ENCODE results near the gene SF3A1. TPM values are rescaled to one million over a fixed set of nuclear protein-coding genes. Genes with fewer than 3 reads are reported as not detected.
A peak's percentile ranks its signal among the peaks of the same experiment; 100 is the strongest.

Gene SF3A1
- total RNA-seq, 1 donor from 2014 or later, result 157 TPM

- H3K4me1 Mint-ChIP-seq (ENCODE audit: low read depth, unreplicated experiment), result peaks cover 7% of the 10 kb centered on the region
- H3K27me3 Mint-ChIP-seq (ENCODE audit: unreplicated experiment), result peaks cover 8% of the 10 kb centered on the region
Observed at GRCh38 chr22:30385942-30386341, 29.2 kb upstream of the SF3A1 start.

GRCh38 chr22:30383061-30383460, 26.4 kb upstream of the SF3A1 start:
- no peak for DNase-seq
- peaks cover 2% of the 10 kb centered on the region for H3K9me3 Mint-ChIP-seq (ENCODE audit: unreplicated experiment)
- H3K27ac Mint-ChIP-seq (ENCODE audit: unreplicated experiment), result no peak overlapping the region
- peaks cover 4% of the 10 kb centered on the region for H3K27me3 Mint-ChIP-seq (ENCODE audit: unreplicated experiment)
- H3K36me3 Mint-ChIP-seq (ENCODE audit: unreplicated experiment), result no peaks in the 10 kb centered on the region
- no peak overlapping the region for H3K4me3 Mint-ChIP-seq (ENCODE audit: unreplicated experiment)
- H3K4me1 Mint-ChIP-seq (ENCODE audit: low read depth, unreplicated experiment), result peaks cover 7% of the 10 kb centered on the region
- no peak for TF ChIP-seq CTCF (IDR thresholded peaks at IDR 0.05; ENCODE audit: partially characterized antibody, unreplicated experiment)

More at GRCh38 chr22:30385942-30386341, 29.2 kb upstream of the SF3A1 start:
- peaks cover 6% of the 10 kb centered on the region for H3K36me3 Mint-ChIP-seq (ENCODE audit: unreplicated experiment)
- DNase-seq, result no peak
- peaks cover 4% of the 10 kb centered on the region for H3K9me3 Mint-ChIP-seq (ENCODE audit: unreplicated experiment)
- H3K27ac Mint-ChIP-seq (ENCODE audit: unreplicated experiment), result peak overlapping the region; percentile 97
- TF ChIP-seq CTCF (IDR thresholded peaks at IDR 0.05; ENCODE audit: partially characterized antibody, unreplicated experiment), result no peak
- H3K4me3 Mint-ChIP-seq (ENCODE audit: unreplicated experiment), result peak overlapping the region; percentile 89

- peaks cover 2% of the 10 kb centered on the region for H3K9me3 Mint-ChIP-seq (ENCODE audit: unreplicated experiment)
- peaks cover 7% of the 10 kb centered on the region for H3K4me1 Mint-ChIP-seq (ENCODE audit: low read depth, unreplicated experiment)
- H3K4me3 Mint-ChIP-seq (ENCODE audit: unreplicated experiment), result no peak overlapping the region
- no peaks in the 10 kb centered on the region for H3K36me3 Mint-ChIP-seq (ENCODE audit: unreplicated experiment)
- TF ChIP-seq CTCF (IDR thresholded peaks at IDR 0.05; ENCODE audit: partially characterized antibody, unreplicated experiment), result no peak
- H3K27me3 Mint-ChIP-seq (ENCODE audit: unreplicated experiment), result peaks cover 4% of the 10 kb centered on the region
- DNase-seq, result no peak
- H3K27ac Mint-ChIP-seq (ENCODE audit: unreplicated experiment), result no peak overlapping the region
Observed at GRCh38 chr22:30382340-30382739, 25.6 kb upstream of the SF3A1 start.

GRCh38 chr22:30381264-30381663, 24.6 kb upstream of the SF3A1 start:
- Mint-ChIP-seq H3K4me1 (ENCODE audit: low read depth, unreplicated experiment) (peaks cover 4% of the 10 kb centered on the region), H3K27ac (ENCODE audit: unreplicated experiment) (no peak overlapping the region), H3K27me3 (ENCODE audit: unreplicated experiment) (peaks cover 3% of the 10 kb centered on the region), H3K36me3 (ENCODE audit: unreplicated experiment) (no peaks in the 10 kb centered on the region), H3K9me3 (ENCODE audit: unreplicated experiment) (peaks cover 2% of the 10 kb centered on the region), H3K4me3 (ENCODE audit: unreplicated experiment) (no peak overlapping the region)
- TF ChIP-seq CTCF (IDR thresholded peaks at IDR 0.05; ENCODE audit: partially characterized antibody, unreplicated experiment), result no peak
- DNase-seq, result no peak

GRCh38 chr22:30380011-30380410, 23.3 kb upstream of the SF3A1 start:
- H3K4me3 Mint-ChIP-seq (ENCODE audit: unreplicated experiment), result no peak overlapping the region
- H3K27me3 Mint-ChIP-seq (ENCODE audit: unreplicated experiment), result peaks cover 3% of the 10 kb centered on the region
- no peaks in the 10 kb centered on the region for H3K36me3 Mint-ChIP-seq (ENCODE audit: unreplicated experiment)
- DNase-seq, result no peak
- peaks cover 5% of the 10 kb centered on the region for H3K4me1 Mint-ChIP-seq (ENCODE audit: low read depth, unreplicated experiment)
- peaks cover 2% of the 10 kb centered on the region for H3K9me3 Mint-ChIP-seq (ENCODE audit: unreplicated experiment)
- no peak overlapping the region for H3K27ac Mint-ChIP-seq (ENCODE audit: unreplicated experiment)
- no peak for TF ChIP-seq CTCF (IDR thresholded peaks at IDR 0.05; ENCODE audit: partially characterized antibody, unreplicated experiment)
